GM12801 (cell line): ENCODE results near the gene RBMS3.

ENCODE experiments used
- CTCF ChIP-seq: IDR thresholded peaks from one replicate; pipeline ENCODE4 v1.5.1; 2011; ENCODE audit warnings: control low read depth; ENCODE audit not compliant: insufficient read length; ENCODE audit errors: extremely low read depth

The RBMS3 gene

DNA sequence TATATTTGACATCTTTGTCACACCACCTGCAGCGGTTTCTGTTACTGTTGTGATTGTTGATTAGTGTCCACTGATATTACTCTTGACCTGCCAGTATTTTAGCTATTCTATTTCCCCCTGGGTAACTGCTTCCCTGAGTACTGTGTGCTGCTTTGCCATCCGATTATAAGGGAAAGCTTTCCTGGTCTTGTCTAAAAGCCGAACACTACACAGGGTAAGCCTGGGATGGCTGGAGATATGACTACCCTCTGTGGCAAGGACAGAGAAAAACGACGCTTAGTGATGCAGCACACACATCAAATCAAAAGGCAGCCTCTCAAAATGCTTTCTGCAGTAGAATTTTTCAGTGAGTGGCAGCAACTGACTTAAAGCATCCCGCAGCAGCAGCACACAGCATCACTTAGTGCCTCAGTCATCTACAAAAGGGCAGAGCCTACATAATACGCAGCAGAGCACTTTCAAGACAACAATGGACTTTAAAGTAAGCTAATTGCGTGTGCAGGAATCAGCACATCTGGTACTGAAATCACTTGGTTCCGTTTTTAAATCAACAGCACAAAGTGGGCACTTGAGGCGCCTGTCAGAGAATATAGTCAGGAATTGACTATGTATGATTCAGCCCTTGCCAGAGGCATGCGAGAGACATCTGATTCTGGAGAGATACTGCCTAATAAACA is 669.2 kb downstream of the RBMS3 start:
- no peak for TF ChIP-seq CTCF

DNA sequence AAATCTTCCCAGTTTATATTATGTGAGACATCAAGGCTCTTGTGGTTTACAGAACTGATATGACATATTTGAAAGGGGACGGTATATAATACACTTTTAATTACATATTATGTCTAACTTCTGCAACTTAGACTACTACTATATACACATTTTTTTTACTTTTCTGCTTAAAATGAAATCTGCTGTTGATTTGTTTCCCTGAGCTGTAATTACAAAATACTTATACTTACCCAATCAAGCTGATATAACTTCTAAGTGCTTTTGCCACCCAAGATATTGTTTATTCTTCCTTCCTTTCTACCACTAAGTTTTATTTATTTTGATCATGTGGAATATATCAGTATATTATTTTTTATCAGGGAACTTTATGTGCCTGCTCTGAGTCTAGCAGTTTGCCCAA is 671.6 kb downstream of the RBMS3 start:
- no peak for TF ChIP-seq CTCF

- no peak for TF ChIP-seq CTCF
Measured at GRCh38 chr3:29955413-29955812, 674.5 kb downstream of the RBMS3 start.

GRCh38 chr3:29958816-29959215 is 677.9 kb downstream of the RBMS3 start:
- TF ChIP-seq CTCF, result no peak

DNA sequence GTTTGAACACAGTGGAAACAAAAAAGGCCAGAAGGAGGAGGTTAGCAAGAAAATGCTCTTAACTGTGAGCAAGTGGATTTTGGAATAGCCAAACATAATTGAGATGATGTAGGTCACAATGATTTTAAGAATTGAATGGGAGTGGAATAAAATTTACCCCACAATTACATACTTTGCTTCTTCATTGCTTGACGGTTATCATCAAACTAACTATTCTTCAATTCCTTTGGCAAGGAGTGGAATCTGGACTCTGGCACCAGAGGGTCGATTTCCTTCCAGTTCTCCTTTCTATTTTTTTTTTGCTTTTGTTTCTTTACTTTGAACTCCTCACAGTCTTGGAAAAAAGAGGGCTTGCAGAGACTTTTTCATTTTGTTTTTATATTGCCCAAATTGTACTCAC is 691.0 kb downstream of the RBMS3 start:
- TF ChIP-seq CTCF, result no peak

DNA sequence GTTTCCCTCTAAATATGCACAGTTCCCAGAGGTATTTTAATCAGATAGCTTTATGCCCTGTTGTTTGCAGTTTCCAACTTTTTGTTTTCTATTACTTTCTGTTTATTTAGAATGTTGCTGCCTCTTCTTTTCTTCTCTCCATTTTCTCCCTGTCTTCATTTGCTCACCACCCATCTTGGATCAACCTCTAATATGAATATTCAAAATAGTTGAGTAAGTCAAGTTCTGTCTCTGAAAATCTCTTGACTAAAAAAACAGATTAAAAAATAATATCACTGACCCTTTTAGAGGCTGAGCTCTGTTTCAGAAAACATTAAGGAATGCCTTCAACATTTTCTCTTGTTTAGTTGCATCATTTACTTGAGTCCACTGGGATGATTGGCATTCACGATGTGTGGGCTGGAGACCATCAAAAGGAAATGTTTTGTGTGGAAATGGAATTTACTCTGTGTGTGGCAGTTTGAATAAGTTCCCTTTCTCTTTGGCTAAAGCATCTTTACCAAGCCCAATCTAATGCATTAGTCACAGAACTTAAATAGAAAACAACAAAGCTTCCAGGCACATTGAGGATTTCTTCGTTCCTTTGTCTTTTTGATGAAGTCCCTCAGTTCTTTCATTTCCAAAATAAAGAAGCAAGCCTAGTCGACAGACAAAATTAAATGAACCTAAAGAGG is 691.6 kb downstream of the RBMS3 start:
- no peak for TF ChIP-seq CTCF

GRCh38 chr3:29973763-29974162 is 692.9 kb downstream of the RBMS3 start:
- no peak for TF ChIP-seq CTCF
